Skin epidermis (tissue), 12 donors: Measurements from ENCODE around the gene GHRL.
"Not testable (repeated sequence)": the region's sequence is repeated elsewhere in the genome, so short reads cannot be mapped to it uniquely, and the experiment has no call there.

ENCODE experiments used
- H3K27ac ChIP-seq, 21 experiments: fragments of 200-600 bp; sonication (generic) in 11 of 21; one replicate each; pipeline ENCODE4 v1.5.0; 2020; ENCODE audit warnings: mild to moderate bottlenecking in 3 of 21, inconsistent platforms in 2 of 21, moderate library complexity in 2 of 21
- H3K4me3 ChIP-seq, 7 experiments: fragments of 200-600 bp; sonication (generic) in 2 of 7; one replicate each; pipeline ENCODE4 v1.5.0; 2020; ENCODE audit warnings: inconsistent platforms in 2 of 7, mild to moderate bottlenecking in 2 of 7, moderate library complexity in 1 of 7

The GHRL gene

GRCh38 chr3:10303105-10303504 lies 10.4 kb upstream of the GHRL start:
- Histone ChIP-seq H3K27ac (no peak overlapping the region), H3K4me3 (no peak overlapping the region)

DNA sequence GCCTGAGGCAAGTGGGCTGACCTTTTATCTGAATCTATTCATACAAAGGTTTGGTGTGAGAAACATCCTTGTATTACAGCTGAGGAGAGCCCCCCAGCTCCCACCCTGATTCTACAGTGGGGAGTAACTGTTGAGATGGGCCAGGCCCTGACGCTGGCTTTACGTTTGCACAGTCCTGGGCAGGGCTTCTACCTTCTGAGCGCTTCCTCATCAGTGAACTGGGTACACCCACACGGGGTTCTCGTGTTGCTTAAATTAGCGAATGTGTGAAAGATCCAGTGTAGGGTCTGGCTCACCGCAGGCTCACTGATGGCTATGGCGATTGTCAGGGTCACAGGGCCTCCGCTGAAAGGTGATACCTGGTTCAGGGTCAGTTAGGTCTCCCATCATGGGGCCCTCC lies 7.3 kb upstream of the GHRL start:
- Histone ChIP-seq H3K27ac (no peak overlapping the region), H3K4me3 (no peak overlapping the region)

DNA sequence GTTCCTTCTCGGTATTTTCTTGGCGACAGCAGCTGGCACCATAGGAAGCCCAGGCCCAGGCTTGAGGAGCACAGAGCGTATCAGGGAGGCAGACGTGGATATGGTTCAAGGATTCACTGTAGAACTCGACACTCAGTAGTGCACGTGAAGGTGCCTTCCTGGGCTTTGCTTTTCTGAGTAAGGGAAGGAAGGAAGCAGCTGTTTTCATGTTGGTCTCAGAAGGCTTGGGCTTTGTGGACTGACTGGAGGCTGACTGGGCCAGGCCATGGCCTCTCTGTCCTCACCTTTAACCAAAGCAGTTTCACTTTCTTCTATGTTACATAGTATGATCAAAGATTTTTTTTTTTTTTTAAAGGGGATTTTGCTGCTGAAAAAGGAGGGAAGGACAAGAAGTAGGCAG lies 6.9 kb upstream of the GHRL start:
- peak overlapping the region in 1 of 21 experiments; percentile 50 for H3K27ac ChIP-seq
- no peak overlapping the region for H3K4me3 ChIP-seq

GRCh38 chr3:10299175-10299574 lies 6.4 kb upstream of the GHRL start:
- Histone ChIP-seq H3K27ac (peak overlapping the region in 1 of 21 experiments; percentile 50), H3K4me3 (no peak overlapping the region)

GRCh38 chr3:10298064-10298463 lies 5.3 kb upstream of the GHRL start:
- not testable (repeated sequence) for H3K4me3 ChIP-seq, H3K27ac ChIP-seq

DNA sequence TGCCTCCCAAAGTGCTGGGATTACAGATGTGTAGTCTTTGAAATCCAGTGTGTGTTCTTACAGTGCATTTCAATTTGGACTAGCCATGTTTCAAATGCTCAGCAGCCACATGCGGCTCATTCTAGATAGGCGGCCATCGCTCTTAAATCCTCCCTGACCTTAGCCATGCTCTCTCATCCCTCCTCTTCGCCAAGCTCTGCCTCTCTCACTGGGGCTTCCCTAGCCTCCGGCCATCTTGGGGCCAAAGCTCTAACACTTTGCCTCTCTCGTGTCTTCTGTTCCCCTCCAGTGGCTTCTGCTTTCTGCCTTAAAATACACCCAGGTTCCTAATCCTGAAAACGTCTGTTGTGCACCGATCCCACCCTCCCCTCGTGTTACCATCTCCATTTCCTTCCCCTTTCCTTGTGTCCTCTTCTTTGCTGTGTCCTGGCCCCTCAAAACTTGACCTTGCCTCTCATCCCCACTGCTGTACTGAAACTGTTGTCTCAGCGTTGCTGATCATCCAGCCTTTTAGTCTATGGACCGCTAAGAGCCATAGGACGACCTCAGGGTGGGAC lies 1.4 kb upstream of the GHRL start:
- H3K4me3 ChIP-seq = no peak overlapping the region
- peak overlapping the region in 3 of 21 experiments; percentile 11 to 33 (median 14) for H3K27ac ChIP-seq

- no peak overlapping the region for H3K27ac ChIP-seq
Measured at GRCh38 chr3:10291641-10292040, 1.1 kb downstream of the GHRL start.

DNA sequence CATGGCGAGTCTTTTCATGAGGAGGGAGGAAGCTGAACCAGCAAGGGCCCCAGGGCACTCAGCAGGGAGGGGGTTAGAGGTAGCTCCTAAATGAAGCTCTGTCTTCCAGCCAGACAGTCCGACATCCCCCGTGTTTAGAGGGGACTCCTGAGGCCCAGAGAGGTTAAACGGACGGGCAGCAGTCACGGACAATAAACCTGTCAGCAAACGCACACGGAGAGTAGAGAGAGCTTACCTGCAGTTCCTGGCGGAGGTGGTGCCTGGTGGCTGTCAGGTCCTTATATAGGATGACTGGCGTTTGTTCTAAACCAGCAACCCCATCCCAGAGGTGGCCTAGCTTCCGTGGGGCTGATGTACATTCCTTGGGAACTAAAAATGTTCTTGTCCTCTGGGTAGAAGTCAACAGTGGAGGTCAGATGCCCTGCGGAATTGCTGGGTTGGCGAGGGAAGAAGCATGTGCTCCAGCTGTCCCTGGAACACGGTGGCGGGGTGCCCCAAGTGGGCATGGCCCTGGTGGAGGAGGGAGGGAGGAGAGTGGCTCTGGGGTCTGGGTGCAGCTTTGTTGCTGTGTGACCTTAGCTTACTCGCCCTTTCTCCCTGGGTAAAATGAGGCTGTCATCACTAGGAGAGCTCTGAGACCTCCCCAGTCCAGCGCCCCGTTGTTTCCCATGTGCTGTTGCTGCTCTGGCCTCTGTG lies 2.1 kb downstream of the GHRL start:
- H3K4me3 ChIP-seq = no peak overlapping the region
- H3K27ac ChIP-seq = no peak overlapping the region

More at GRCh38 chr3:10291641-10292040, 1.1 kb downstream of the GHRL start:
- no peak overlapping the region for H3K4me3 ChIP-seq

DNA sequence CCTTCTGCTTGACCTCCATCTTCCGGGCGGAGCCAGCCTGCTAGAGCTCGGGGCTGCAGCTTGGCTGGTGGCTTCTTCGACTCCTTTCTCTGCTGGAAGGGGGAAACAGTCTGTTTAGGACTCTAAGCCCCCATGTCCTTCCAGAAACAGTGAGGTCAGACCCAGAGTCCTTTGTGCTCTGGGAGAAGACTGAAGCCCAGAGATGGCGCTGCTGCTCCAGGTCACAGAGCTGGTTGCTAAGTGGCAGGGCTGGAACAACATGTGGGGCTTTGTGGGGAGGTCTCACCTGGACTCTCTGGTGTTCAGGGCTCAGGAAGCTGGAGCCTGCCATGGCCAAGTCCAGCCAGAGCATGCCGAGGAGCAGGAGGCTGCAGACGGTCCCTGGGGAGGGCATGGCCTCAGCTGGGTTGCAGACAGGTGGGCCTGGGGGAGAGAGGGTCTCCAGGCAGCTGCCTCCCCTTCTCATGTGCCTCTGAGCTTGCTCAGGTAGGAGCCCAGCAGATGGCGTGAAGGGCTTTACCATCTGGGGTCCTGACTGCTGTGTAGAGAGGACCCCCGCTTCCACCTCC lies 2.9 kb downstream of the GHRL start:
- H3K27ac ChIP-seq = no peak overlapping the region
- no peak overlapping the region for H3K4me3 ChIP-seq

DNA sequence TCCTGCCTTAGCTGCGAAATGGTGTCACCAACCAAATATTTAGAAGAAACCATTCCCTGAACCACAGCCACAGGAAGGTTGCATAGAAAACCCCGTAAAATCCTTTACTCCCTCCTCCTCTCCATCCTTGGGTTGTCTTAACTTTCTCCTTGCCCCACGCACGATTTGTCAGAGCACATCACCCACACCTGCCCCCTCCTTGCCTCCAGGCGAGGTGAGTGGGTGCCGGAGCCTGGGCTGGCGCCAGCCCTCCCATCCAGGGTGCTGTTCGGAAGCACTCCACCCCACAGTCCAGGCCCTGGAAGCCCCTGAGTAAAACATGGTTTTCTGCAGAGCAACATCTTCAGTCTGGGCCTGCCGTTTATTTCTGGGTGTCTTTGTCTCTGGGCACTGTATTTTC lies 3.7 kb downstream of the GHRL start:
- H3K4me3 ChIP-seq = no peak overlapping the region
- no peak overlapping the region for H3K27ac ChIP-seq

- no peak overlapping the region for H3K4me3 ChIP-seq
- H3K27ac ChIP-seq = no peak overlapping the region
Measured at GRCh38 chr3:10288575-10288960, 4.2 kb downstream of the GHRL start.

DNA sequence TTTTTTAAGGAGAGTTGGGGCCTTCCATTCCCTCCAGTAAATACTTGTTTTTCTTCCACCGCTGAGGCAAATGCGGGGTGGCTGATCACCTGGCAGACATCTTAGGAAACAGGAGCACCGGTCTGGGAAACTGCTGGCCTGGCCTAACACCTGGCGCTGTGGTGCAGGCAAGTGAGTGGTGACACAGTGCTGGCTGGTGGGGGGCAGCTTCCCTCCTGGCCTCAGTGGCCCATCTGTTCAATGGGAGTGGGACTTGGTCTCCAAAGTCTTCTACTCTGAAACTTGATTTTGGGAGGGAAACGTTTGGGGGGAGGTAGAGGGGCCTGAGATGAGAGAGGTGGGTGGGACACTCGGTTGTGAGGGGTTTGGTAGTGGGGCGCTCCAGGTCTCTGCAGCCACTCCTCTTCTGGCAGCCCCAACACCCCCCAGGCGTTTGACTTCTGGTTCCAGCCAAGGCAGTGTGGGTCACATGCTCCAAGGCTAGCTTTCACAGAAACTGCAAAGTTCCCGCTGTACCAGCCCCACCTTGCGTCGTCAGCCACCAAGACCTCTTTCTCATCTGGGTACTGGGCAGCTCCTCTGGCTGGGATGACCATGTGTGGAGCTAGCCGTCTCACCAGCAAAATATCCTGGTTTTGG lies 4.7 kb downstream of the GHRL start:
- H3K4me3 ChIP-seq = no peak overlapping the region
- no peak overlapping the region for H3K27ac ChIP-seq

DNA sequence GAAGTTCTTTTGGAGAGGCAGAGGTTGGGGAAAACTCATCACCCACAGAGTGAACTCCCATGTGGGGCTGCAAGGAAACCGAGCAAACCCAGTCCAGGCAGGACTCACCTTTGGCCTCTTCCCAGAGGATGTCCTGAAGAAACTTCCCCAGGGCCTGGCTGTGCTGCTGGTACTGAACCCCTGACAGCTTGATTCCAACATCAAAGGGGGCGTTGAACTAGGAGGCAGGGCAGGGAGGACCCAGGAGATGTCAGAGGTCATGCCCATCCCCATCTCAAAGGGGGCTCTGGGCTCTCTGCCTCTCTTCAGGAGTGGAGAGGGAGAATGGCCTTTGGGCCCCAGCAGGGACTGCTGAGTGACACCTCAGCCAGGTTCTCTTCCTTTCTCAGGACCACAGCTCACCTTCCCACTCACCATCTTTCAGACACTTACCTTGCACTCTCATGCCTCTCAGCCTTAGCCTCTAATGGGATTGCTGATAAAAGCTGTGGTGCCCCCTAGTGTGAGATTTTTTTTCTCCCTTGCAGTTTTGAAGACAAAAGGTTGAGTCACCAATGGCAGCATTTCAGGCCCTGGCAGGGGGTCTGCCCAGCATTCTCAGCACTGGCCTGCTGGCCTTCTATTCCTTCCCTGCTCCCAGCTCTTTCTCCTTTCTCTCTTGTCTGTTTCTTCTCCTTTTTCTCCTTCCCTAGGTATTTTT lies 6.0 kb downstream of the GHRL start:
- H3K27ac ChIP-seq = peak overlapping the region in 3 of 21 experiments; percentile 1 to 69 (median 55)
- no peak overlapping the region for H3K4me3 ChIP-seq

DNA sequence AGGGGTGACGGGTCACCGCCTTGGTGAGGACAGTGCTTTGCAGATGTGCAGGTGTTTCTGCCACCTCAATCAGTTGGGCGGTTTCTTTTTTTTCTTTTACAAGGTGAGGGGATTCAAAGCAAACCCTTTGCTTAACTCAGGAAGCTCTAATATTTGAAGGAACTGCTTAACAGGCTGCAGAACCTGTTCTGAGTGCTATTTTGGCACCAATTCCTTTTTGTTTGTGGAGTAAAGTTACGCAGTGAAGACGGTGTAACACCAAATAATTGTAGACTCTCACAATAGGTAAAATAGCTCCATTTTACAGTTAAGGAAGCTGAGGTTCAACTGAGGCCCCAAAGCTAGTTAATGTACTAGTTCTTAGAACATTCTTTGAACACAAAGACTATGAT lies 6.6 kb downstream of the GHRL start:
- no peak overlapping the region for H3K4me3 ChIP-seq
- H3K27ac ChIP-seq = peak overlapping the region in 4 of 21 experiments; percentile 5 to 69 (median 38)

DNA sequence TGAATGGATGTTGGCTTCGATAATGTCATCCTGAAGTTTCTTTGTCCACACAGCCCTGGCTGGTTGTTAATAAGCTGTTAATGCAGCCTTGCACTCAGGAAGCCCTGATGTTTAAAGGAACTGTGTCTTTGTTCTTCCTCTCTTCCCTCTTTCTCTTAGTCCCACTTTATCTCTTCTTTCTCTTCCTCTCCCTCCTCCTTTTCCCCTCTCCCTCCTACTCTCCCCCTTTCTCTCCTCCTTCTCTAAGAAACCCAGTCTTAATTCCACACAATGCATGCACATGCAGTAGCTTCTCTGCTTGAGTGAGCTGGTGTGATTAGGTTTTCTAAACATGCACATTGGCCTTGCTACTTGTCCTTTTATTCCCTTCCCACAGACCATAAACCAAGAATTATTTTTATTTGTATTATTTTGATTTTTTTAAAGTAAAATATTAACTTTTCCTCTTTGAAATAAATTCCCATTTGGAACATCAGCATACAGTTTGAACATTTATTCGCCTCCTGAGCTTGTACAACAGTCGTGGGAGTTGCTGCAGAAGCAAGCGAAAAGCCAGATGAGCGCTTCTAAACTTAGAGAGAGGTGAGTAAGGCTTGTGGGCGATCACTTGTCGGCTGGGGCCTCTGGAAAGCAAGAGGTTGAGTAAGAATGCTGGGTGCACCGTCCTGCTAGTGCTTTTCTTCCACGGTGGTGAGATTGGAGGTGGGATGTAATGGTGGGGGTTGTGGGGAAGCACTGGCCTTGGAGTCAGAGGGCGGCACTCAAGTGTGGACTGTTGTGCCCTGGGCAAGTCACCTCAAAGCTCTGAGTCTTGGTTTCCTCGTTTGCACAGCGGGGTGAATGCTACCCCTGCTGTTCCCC lies 7.2 kb downstream of the GHRL start:
- H3K4me3 ChIP-seq = no peak overlapping the region
- H3K27ac ChIP-seq = peak overlapping the region in 4 of 21 experiments; percentile 5 to 69 (median 38)

- Histone ChIP-seq H3K4me3 (no peak overlapping the region), H3K27ac (peak overlapping the region in 4 of 21 experiments; percentile 2 to 69 (median 7))
Measured at GRCh38 chr3:10284496-10284895, 8.3 kb downstream of the GHRL start.

GRCh38 chr3:10283638-10284037 lies 9.1 kb downstream of the GHRL start:
- Histone ChIP-seq H3K4me3 (no peak overlapping the region), H3K27ac (peak overlapping the region in 2 of 21 experiments; percentile 2 to 69)

GRCh38 chr3:10281951-10282350 lies 10.8 kb downstream of the GHRL start:
- Histone ChIP-seq H3K4me3 (no peak overlapping the region), H3K27ac (no peak overlapping the region)

DNA sequence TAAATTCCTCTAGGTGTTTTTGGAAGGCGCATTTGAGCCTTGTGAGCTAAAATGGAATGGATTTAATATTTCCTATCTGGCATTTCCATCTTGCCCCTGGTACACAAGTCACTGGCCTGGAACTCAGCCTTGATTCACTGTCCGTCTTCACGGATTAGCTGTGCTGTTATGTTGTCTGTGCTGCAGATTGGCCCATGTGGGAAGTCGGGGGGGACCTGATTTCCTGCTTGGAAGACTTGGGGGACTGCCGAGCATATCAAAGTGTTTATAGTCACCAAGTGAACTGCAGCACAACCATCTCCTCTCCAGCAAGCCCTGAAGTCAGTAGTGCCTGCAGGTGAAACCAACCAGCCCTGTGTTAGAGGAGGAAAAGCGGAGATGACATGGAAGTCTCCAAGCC lies 12.2 kb downstream of the GHRL start:
- no peak overlapping the region for H3K4me3 ChIP-seq
- no peak overlapping the region for H3K27ac ChIP-seq
